ENCODE data around the gene CFAP45.

- TF ChIP-seq CTCF (conservative IDR thresholded peaks at IDR 0.05; ENCODE audit: low read length), result no peak
- TF ChIP-seq EZH2phosphoT487 (IDR thresholded peaks at IDR 0.05; ENCODE audit: borderline replicate concordance, low read depth, low read length), result no peak
These were observed 41.2 kb upstream of the CFAP45 start for GRCh38 chr1:159941141-159941540.

Measured in OCI-LY7 (cell line).